NT2/D1 (cell line): Measurements from ENCODE around the gene FRMPD1.

Experiments
- DNase-seq: peaks from one replicate; pipeline ENCODE4 v3.0.0-alpha.2; 2011; ENCODE audit warnings: low read depth, low spot score
- H3K27me3 ChIP-seq: 2 replicates; pipeline ENCODE4 v1.6.0; 2011; ENCODE audit warnings: mild to moderate bottlenecking; ENCODE audit not compliant: insufficient read length, insufficient read depth
- H3K36me3 ChIP-seq: 2 replicates; pipeline ENCODE4 v1.6.1; 2011; ENCODE audit warnings: mild to moderate bottlenecking, low read length, mixed read lengths; ENCODE audit not compliant: insufficient read depth, insufficient read length
- H3K4me1 ChIP-seq: 2 replicates; pipeline ENCODE4 v1.5.1; 2011; ENCODE audit not compliant: insufficient read depth, insufficient read length
- H3K4me3 ChIP-seq: 2 replicates; pipeline ENCODE4 v1.5.1; 2011; ENCODE audit warnings: low read depth; ENCODE audit not compliant: insufficient read length
- H3K9ac ChIP-seq: 2 replicates; pipeline ENCODE4 v1.6.0; 2011; ENCODE audit warnings: low read depth; ENCODE audit not compliant: insufficient read length
- H3K9me3 ChIP-seq: 2 replicates; pipeline ENCODE4 v1.5.1; 2011; ENCODE audit warnings: mild to moderate bottlenecking, low read length; ENCODE audit not compliant: insufficient read depth
- SUZ12 ChIP-seq: IDR thresholded peaks from 2 replicates; pipeline ENCODE4 v1.6.1; 2011; ENCODE audit not compliant: insufficient read length, insufficient read depth; ENCODE audit errors: extremely low read depth
- YY1 ChIP-seq: IDR thresholded peaks from 2 replicates; pipeline ENCODE4 v1.6.1; 2011; ENCODE audit not compliant: insufficient read length, insufficient read depth
- ZNF274 ChIP-seq: IDR thresholded peaks from 2 replicates; pipeline ENCODE4 v1.6.1; 2011; ENCODE audit warnings: mild to moderate bottlenecking, low read depth, low read length

The FRMPD1 gene

GRCh38 chr9:37636511-37637448 lies 14.0 kb upstream of the FRMPD1 start:
- Histone ChIP-seq H3K4me3 (no peak overlapping the region), H3K4me1 (no peaks in the 10 kb centered on the region), H3K27me3 (no peaks in the 10 kb centered on the region), H3K36me3 (no peaks in the 10 kb centered on the region), H3K9me3 (no peaks in the 10 kb centered on the region), H3K9ac (no peak overlapping the region)
- no peak for DNase-seq
- no peak for TF ChIP-seq ZNF274
- no peak for TF ChIP-seq YY1
- TF ChIP-seq SUZ12 = no peak

GRCh38 chr9:37639109-37639762 lies 11.5 kb upstream of the FRMPD1 start:
- no peak overlapping the region for H3K4me3 ChIP-seq
- peaks cover 4% of the 10 kb centered on the region for H3K27me3 ChIP-seq
- H3K9me3 ChIP-seq = no peaks in the 10 kb centered on the region
- no peak overlapping the region for H3K9ac ChIP-seq
- H3K36me3 ChIP-seq = no peaks in the 10 kb centered on the region
- DNase-seq = no peak
- no peaks in the 10 kb centered on the region for H3K4me1 ChIP-seq
- no peak for TF ChIP-seq ZNF274
- TF ChIP-seq SUZ12 = no peak
- TF ChIP-seq YY1 = no peak

- no peak for TF ChIP-seq YY1
- Histone ChIP-seq H3K4me1 (no peaks in the 10 kb centered on the region), H3K9ac (no peak overlapping the region), H3K4me3 (no peak overlapping the region), H3K27me3 (peaks cover 6% of the 10 kb centered on the region), H3K36me3 (no peaks in the 10 kb centered on the region), H3K9me3 (no peaks in the 10 kb centered on the region)
- no peak for DNase-seq
Observed at GRCh38 chr9:37639841-37640240, 10.9 kb upstream of the FRMPD1 start.

GRCh38 chr9:37640246-37640645 lies 10.5 kb upstream of the FRMPD1 start:
- no peaks in the 10 kb centered on the region for H3K9me3 ChIP-seq
- no peak for DNase-seq
- H3K4me3 ChIP-seq = no peak overlapping the region
- peaks cover 6% of the 10 kb centered on the region for H3K27me3 ChIP-seq
- no peaks in the 10 kb centered on the region for H3K36me3 ChIP-seq
- TF ChIP-seq ZNF274 (no peak), SUZ12 (no peak), YY1 (no peak)
- no peaks in the 10 kb centered on the region for H3K4me1 ChIP-seq
- no peak overlapping the region for H3K9ac ChIP-seq

- Histone ChIP-seq H3K36me3 (no peaks in the 10 kb centered on the region), H3K9ac (no peak overlapping the region), H3K4me3 (no peak overlapping the region), H3K27me3 (peaks cover 13% of the 10 kb centered on the region), H3K9me3 (no peaks in the 10 kb centered on the region), H3K4me1 (no peaks in the 10 kb centered on the region)
- no peak for DNase-seq
- TF ChIP-seq SUZ12 (no peak), ZNF274 (no peak), YY1 (no peak)
Observed at GRCh38 chr9:37641331-37641730, 9.4 kb upstream of the FRMPD1 start.

- Histone ChIP-seq H3K9ac (no peak overlapping the region), H3K4me3 (no peak overlapping the region), H3K27me3 (peaks cover 22% of the 10 kb centered on the region), H3K9me3 (no peaks in the 10 kb centered on the region), H3K4me1 (no peaks in the 10 kb centered on the region), H3K36me3 (no peaks in the 10 kb centered on the region)
- no peak for DNase-seq
- TF ChIP-seq SUZ12 (no peak), ZNF274 (no peak), YY1 (no peak)
Observed at GRCh38 chr9:37643214-37643613, 7.5 kb upstream of the FRMPD1 start.

GRCh38 chr9:37645903-37646506 lies 4.7 kb upstream of the FRMPD1 start:
- Histone ChIP-seq H3K4me1 (peaks cover 2% of the 10 kb centered on the region), H3K36me3 (no peaks in the 10 kb centered on the region), H3K27me3 (peaks cover 49% of the 10 kb centered on the region), H3K9me3 (no peaks in the 10 kb centered on the region), H3K9ac (no peak overlapping the region), H3K4me3 (no peak overlapping the region)
- DNase-seq = no peak
- TF ChIP-seq ZNF274 (no peak), SUZ12 (no peak)
